Ascending aorta (tissue), 2 donors: ENCODE measurements around the gene ZNF677. TPM values are rescaled to one million over a fixed set of nuclear protein-coding genes. Genes with fewer than 3 reads are reported as not detected.
"Not testable (repeated sequence)": the region's sequence is repeated elsewhere in the genome, so short reads cannot be mapped to it uniquely, and the experiment has no call there.

ENCODE experiments used
- DNase-seq, 2 donors: peaks; one replicate each; pipeline ENCODE4 v3.0.0-alpha.2; 2019; ENCODE audit warnings: low spot score in 2 of 2
- H3K27ac ChIP-seq, 2 donors: fragments of 200-600 bp; sonication (generic); one replicate each; pipeline ENCODE4 v1.5.1; 2016 to 2017; ENCODE audit warnings: mild to moderate bottlenecking in 1 of 2
- H3K27me3 ChIP-seq: fragments of 200-600 bp; sonication (generic); one replicate; pipeline ENCODE4 v1.5.1; 2017
- H3K36me3 ChIP-seq, 2 donors: fragments of 200-600 bp; sonication (generic); one replicate each; pipeline ENCODE4 v1.5.1; 2016
- H3K4me1 ChIP-seq, 2 donors: fragments of 200-600 bp; sonication (generic); one replicate each; pipeline ENCODE4 v1.5.1; 2016 to 2017; ENCODE audit warnings: mild to moderate bottlenecking in 1 of 2
- H3K4me3 ChIP-seq, 2 donors: fragments of 200-600 bp; sonication (generic); one replicate each; pipeline ENCODE4 v1.5.1; 2016 to 2017; ENCODE audit warnings: mild to moderate bottlenecking in 1 of 2
- H3K9me3 ChIP-seq, 2 donors: fragments of 200-600 bp; sonication (generic); one replicate each; pipeline ENCODE4 v1.5.1; 2016
- intact Hi-C: fragments of 100-400 bp; cut with DNase I; formaldehyde crosslinking; loops from one replicate; pipeline ENCODE4 v1.15.1; 2023
- total RNA-seq: library from RNA; depleted of rRNA; stranded (reverse); fragments of >200 nt; gene quantifications from one replicate; pipeline ENCODE4 v1.1.0, GENCODE V29; 2016
- TF ChIP-seq, protein P1 (sequence below), 3 experiments: fragments of 200-600 bp in 2 of 3; fragments of 450-650 bp in 1 of 3; sonication (generic) in 2 of 3; IDR thresholded peaks; one replicate each; pipeline ENCODE4 v1.5.1; 2016 to 2019; ENCODE audit warnings: antibody characterized with exemption in 3 of 3, mild to moderate bottlenecking in 1 of 3, moderate library complexity in 1 of 3

The ZNF677 gene
- total RNA-seq, 1 donor from 2014 or later, result 3.7 TPM

DNA sequence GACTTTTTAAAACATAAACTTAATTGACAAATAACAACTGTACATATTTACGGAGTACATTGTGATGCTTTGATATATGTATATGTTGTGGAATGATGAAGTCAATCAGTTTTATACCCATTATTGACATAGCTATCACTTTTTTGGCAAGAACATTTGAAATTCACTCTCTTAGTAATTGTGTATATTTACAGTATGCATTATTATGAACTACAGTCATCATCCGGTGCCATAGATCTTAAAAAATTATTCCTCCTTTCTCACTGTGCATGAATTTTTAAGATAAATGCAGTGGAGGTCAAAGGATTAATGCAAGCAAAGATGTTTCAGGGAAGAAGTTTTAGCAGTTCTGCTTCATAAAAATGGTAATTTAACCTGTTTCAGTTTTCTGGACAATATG is 20.8 kb upstream of the ZNF677 start:
- Histone ChIP-seq H3K4me1 (no peaks in the 10 kb centered on the region), H3K4me3 (no peak overlapping the region), H3K27me3 (no peaks in the 10 kb centered on the region), H3K9me3 (no peaks in the 10 kb centered on the region), H3K36me3 (no peaks in the 10 kb centered on the region), H3K27ac (no peak overlapping the region)
- no peak for DNase-seq
- TF ChIP-seq, protein P1, sequence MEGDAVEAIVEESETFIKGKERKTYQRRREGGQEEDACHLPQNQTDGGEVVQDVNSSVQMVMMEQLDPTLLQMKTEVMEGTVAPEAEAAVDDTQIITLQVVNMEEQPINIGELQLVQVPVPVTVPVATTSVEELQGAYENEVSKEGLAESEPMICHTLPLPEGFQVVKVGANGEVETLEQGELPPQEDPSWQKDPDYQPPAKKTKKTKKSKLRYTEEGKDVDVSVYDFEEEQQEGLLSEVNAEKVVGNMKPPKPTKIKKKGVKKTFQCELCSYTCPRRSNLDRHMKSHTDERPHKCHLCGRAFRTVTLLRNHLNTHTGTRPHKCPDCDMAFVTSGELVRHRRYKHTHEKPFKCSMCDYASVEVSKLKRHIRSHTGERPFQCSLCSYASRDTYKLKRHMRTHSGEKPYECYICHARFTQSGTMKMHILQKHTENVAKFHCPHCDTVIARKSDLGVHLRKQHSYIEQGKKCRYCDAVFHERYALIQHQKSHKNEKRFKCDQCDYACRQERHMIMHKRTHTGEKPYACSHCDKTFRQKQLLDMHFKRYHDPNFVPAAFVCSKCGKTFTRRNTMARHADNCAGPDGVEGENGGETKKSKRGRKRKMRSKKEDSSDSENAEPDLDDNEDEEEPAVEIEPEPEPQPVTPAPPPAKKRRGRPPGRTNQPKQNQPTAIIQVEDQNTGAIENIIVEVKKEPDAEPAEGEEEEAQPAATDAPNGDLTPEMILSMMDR (IDR thresholded peaks at IDR 0.05), result no peak
- intact Hi-C loops, result no loop called here

DNA sequence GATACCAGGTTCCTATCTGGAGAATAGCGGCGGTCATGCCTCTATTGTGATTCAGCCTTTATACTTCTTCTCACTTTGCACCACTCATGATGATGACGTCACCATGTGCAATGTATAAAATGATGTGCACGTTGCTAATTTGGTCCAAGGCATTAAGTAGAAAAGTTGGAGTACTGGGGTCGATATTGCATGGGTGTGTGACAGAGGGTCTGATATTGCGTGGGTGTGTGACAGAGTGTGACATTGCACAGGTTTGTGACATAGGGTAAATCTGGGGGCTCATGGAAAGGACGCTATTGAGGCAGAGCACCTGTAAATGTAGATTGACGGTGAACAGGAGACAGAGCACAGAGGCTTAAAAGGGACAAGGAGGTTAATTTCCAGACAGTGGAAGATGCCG is 17.4 kb upstream of the ZNF677 start:
- H3K4me3 ChIP-seq, result no peak overlapping the region
- no peaks in the 10 kb centered on the region for H3K9me3 ChIP-seq
- H3K4me1 ChIP-seq, result no peaks in the 10 kb centered on the region
- H3K27me3 ChIP-seq, result no peaks in the 10 kb centered on the region
- H3K27ac ChIP-seq, result no peak overlapping the region
- TF ChIP-seq, protein P1 (IDR thresholded peaks at IDR 0.05), result no peak
- H3K36me3 ChIP-seq, result no peaks in the 10 kb centered on the region
- intact Hi-C loops, result no loop called here
- DNase-seq, result no peak

DNA sequence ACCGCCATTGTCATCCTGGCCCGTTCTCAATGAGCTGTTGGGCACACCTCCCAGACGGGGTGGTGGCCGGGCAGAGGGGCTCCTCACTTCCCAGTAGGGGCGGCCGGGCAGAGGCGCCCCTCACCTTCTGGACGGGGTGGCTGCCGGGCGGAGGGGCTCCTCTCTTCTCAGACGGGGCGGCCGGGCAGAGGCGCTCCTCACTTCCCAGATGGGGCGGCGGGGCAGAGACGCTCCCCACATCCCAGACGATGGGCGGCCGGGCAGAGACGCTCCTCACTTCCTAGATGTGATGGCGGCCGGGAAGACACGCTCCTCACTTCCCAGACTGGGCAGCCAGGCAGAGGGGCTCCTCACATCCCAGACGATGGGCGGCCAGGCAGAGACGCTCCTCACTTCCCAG is 15.2 kb upstream of the ZNF677 start:
- DNase-seq, intact Hi-C loops: not testable (repeated sequence)

DNA sequence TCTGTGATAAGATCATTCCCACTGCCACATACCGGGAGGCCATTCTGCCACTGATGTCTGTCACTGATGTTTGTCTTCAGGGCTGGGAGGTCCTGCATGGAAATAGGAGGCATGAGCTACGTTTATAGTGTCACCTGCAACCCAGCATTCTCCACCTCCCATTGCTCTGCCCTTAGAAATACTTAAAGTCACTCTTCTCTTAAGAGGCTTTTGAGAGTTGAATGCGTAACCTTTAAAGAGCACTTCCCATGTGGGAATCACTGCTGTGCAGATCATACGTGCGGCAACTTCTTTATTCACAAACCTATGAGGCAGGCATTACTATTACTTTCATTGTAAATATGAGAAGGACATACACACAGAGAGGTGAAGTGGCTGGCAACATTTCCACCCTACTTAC is 12.9 kb upstream of the ZNF677 start, which contains the start of gene VN1R4:
VN1R4 (minus strand) TSS at position 101 of the 400 bp plus-strand sequence; CDS start at position 43, 58 bp downstream.
- H3K9me3 ChIP-seq, intact Hi-C loops, H3K36me3 ChIP-seq, DNase-seq, H3K4me3 ChIP-seq, H3K27me3 ChIP-seq, H3K4me1 ChIP-seq, H3K27ac ChIP-seq: not testable (repeated sequence)

More for the DNA sequence above, 15.2 kb upstream of the ZNF677 start:
- not testable (repeated sequence) for H3K9me3 ChIP-seq, H3K36me3 ChIP-seq, H3K27me3 ChIP-seq, H3K4me3 ChIP-seq, H3K4me1 ChIP-seq, H3K27ac ChIP-seq

DNA sequence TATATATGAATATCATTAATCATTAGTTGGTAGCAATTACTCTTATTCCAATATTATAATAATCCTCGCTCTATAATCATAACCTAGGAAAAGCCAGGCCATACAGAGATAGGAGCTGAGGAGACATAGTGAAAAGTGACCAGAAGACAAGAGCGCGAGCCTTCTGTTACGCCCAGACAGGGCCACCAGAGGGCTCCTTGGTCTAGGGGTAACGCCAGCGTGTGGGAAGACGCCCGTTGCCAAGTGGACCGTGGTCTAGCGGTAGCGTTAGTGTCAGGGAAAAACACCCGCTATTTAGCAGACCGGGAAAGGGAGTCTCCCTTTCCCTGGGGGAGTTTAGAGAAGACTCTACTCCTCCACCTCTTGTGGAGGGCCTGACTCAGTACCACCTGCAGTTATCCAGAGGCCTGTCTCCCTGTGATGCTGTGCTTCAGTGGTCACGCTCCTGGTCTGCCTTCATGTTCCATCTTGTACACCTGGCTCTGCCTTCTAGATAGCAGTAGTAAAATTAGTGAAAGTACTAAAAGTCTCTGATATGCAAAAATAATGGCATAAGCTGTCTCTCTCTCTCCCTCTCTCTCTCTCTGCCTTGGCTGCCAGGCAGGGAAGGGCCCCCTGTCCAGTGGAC is 3.2 kb upstream of the ZNF677 start, which contains the start of gene VN1R2:
VN1R2 (plus strand) TSS at position 578 of the 628 bp plus-strand sequence. CDS start 84 bp downstream, outside the sequence.
- H3K27ac ChIP-seq, intact Hi-C loops, DNase-seq, H3K9me3 ChIP-seq, H3K36me3 ChIP-seq, H3K4me3 ChIP-seq, H3K4me1 ChIP-seq, H3K27me3 ChIP-seq: not testable (repeated sequence)

DNA sequence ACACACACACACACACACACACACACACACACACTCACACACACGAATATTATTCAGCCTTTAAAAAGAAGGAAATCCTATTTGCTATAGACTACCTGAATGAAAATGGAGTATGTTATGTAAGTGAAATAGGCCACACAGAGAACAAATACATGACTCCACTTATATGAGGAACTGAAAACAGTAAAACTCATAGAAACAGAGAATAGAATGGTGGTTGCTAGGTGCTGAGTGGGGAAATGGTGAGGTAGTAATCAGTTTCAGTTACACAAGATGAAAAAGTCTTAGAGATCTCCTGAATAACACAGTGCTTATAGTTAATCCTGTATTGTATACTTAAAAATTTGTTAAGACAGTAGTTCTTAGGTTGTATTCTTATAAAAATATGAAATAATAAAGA is 8.2 kb downstream of the ZNF677 start:
- Histone ChIP-seq H3K27ac (no peak overlapping the region), H3K4me3 (no peak overlapping the region), H3K4me1 (no peaks in the 10 kb centered on the region), H3K36me3 (peaks cover 63 to 77% of the 10 kb centered on the region in 2 donors), H3K27me3 (no peaks in the 10 kb centered on the region), H3K9me3 (peaks cover 64 to 86% of the 10 kb centered on the region in 2 donors)
- TF ChIP-seq, protein P1 (IDR thresholded peaks at IDR 0.05), result no peak
- intact Hi-C loops, result no loop called here
- no peak for DNase-seq

DNA sequence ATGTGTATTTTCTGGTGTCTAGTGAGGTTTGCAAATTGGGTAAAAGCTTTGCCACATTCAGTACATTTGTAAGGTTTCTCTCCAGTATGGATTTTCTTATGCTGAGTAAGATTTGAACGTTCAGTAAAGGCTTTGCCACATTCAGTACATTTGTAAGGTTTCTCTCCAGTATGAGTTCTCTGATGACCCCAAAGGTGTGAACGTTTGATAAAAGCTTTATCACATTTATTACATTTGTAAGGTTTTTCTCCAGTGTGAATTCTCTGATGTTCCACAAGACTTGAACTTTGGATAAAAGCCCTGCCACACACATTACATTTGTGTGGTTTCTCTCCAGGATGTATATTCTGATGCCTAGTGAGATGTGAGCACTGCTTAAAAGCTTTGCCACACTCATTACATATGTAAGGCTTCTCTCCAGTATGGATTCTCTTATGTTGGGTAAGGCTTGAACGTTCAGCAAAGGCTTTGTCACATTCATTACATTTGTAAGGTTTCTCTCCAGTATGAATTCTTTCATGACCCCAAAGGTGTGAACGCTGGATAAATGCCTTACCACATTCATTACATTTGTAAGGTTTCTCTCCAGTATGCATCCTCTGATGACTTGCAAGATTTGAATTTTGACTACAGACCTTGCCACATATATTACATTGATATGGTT is 17.4 kb downstream of the ZNF677 start:
- Histone ChIP-seq H3K36me3 (peaks cover 48 to 51% of the 10 kb centered on the region in 2 donors), H3K27ac (no peak overlapping the region), H3K9me3 (peaks cover 93 to 100% of the 10 kb centered on the region in 2 donors), H3K4me3 (no peak overlapping the region), H3K27me3 (no peaks in the 10 kb centered on the region), H3K4me1 (no peaks in the 10 kb centered on the region)
- DNase-seq, result no peak
- intact Hi-C loops, result no loop called here
- TF ChIP-seq, protein P1 (IDR thresholded peaks at IDR 0.05), result no peak
